ENCODE measurements around the gene RTBDN. TPM values are rescaled to one million over a fixed set of nuclear protein-coding genes. Genes with fewer than 3 reads are reported as not detected.
"Not testable (repeated sequence)": the region's sequence is repeated elsewhere in the genome, so short reads cannot be mapped to it uniquely, and the experiment has no call there.

The RTBDN gene
- total and polyA plus RNA-seq, 2 experiments from 2014 or later, result not detected

- H3F3A ChIP-seq (ENCODE audit: insufficient read depth), result no peaks in the 10 kb centered on the region
- in situ Hi-C loops (cut with MboI), result no loop called here
- WGBS, 2 experiments (ENCODE audit: low coverage in 1 of 2, low lambda C conversion rate in 2 of 2, missing lambda C conversion rate in 2 of 2), result 87 to 90% methylated on average over 32 to 35 of the region's 35 CpGs
- H3K9me2 ChIP-seq (ENCODE audit: insufficient read depth), result no peaks in the 10 kb centered on the region
- H3K79me2 ChIP-seq (ENCODE audit: insufficient read depth), result no peaks in the 10 kb centered on the region
- H2AFZ ChIP-seq, result no peak overlapping the region
- H3K9ac ChIP-seq, result no peak overlapping the region
- TF ChIP-seq EZH2 (IDR thresholded peaks at IDR 0.05; ENCODE audit: insufficient read depth, poor library complexity, severe bottlenecking) (no peak), EZH2phosphoT487 (IDR thresholded peaks at IDR 0.05; ENCODE audit: insufficient read depth, low read depth) (no peak)
- H3K27ac ChIP-seq, result no peak overlapping the region
- no peak overlapping the region for H3K4me3 ChIP-seq
- no peaks in the 10 kb centered on the region for H3K36me3 ChIP-seq (ENCODE audit: low read depth)
- no peak for DNase-seq
- no peaks in the 10 kb centered on the region for H3K4me1 ChIP-seq (ENCODE audit: insufficient read depth)
- H3K27me3 ChIP-seq (replicated peaks; ENCODE audit: insufficient read depth), result no peaks in the 10 kb centered on the region
- no peaks in the 10 kb centered on the region for H3K9me3 ChIP-seq (ENCODE audit: low read depth)
- no peak overlapping the region for H3K4me2 ChIP-seq (ENCODE audit: unreplicated experiment)
- no peaks in the 10 kb centered on the region for H4K20me1 ChIP-seq (ENCODE audit: insufficient read depth)
Measured at GRCh38 chr19:12858041-12858928, 23.9 kb upstream of the RTBDN start.

DNA sequence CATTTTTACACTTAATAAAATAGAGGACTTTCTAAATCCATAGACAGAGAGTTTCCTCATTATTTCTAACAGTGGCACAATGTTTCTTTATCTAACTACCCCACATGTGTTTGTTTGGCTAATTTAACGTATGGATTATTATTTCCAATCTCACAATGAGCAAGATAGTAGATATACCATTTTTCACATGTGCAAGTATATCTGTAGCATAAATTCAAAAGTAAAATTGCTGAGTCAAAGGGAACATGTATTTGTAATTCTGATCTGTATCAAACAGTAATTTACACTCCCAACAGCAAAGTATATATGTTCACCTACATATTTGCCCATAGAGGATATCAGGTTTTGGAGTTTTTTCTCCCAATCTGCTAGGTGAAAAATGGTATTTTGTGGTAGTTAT is 22.3 kb upstream of the RTBDN start:
- Histone ChIP-seq H3K9ac (no peak overlapping the region), H3K9me2 (ENCODE audit: insufficient read depth) (no peaks in the 10 kb centered on the region), H3K4me2 (ENCODE audit: unreplicated experiment) (no peak overlapping the region), H3K27ac (no peak overlapping the region), H3K27me3 (replicated peaks; ENCODE audit: insufficient read depth) (no peaks in the 10 kb centered on the region), H3F3A (ENCODE audit: insufficient read depth) (no peaks in the 10 kb centered on the region), H3K4me3 (no peak overlapping the region), H3K79me2 (ENCODE audit: insufficient read depth) (no peaks in the 10 kb centered on the region), H3K9me3 (ENCODE audit: low read depth) (no peaks in the 10 kb centered on the region), H2AFZ (no peak overlapping the region), H3K4me1 (ENCODE audit: insufficient read depth) (no peaks in the 10 kb centered on the region), H4K20me1 (ENCODE audit: insufficient read depth) (no peaks in the 10 kb centered on the region), H3K36me3 (ENCODE audit: low read depth) (no peaks in the 10 kb centered on the region)
- in situ Hi-C loops (cut with MboI), result no loop called here
- no peak for DNase-seq
- WGBS, 2 experiments (ENCODE audit: low coverage in 1 of 2, low lambda C conversion rate in 2 of 2, missing lambda C conversion rate in 2 of 2), result 55 to 56% methylated on average over 1 of the region's 1 CpG
- no peak for TF ChIP-seq EZH2phosphoT487 (IDR thresholded peaks at IDR 0.05; ENCODE audit: insufficient read depth, low read depth)
- no peak for TF ChIP-seq EZH2 (IDR thresholded peaks at IDR 0.05; ENCODE audit: insufficient read depth, poor library complexity, severe bottlenecking)

DNA sequence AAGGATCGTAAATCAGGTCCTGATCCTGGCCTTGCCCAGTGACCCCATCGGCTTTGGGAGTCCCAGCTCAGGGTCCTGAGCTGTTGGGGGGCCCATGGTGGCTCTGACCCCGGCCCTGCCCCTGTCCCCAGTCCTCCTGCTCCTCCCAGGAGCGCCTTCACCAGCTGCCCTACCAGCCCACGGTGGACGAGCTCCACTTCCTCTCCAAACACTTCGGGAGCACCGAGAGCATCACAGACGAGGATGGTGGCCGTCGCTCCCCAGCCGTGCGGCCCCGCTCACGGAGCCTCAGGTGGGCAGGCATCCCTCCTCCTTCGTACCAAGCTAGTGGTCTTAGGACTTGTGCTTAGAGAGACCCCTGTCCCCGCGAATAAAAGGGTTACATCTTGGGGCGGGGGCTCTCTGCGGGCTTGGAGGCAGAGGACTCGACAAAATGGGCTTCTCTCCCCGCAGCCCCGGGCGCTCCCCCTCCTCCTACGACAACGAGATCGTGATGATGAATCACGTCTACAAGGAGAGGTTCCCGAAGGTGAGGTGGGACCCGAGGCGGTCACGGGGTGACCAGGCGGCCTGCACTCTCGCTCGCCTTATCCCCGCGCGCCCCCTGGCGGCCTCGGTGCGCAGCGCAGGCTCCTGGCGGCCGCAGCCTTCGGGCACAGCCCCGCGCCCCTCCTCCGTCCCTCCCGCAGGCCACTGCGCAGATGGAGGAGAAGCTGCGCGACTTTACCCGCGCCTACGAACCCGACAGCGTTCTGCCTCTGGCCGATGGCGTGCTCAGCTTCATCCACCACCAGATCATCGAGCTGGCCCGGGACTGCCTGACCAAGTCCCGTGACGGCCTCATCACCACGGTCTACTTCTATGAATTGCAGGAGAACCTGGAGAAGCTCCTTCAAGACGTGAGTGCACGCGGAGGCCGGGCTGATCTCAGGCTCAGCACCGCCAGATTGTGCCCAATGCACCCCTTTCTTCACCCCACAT is 13.1 kb upstream of the RTBDN start:
- peak; percentile 87 for DNase-seq
- Histone ChIP-seq H3K4me1 (ENCODE audit: insufficient read depth) (no peaks in the 10 kb centered on the region), H3K27ac (no peak overlapping the region), H3F3A (ENCODE audit: insufficient read depth) (no peaks in the 10 kb centered on the region), H3K27me3 (replicated peaks; ENCODE audit: insufficient read depth) (no peaks in the 10 kb centered on the region), H3K79me2 (ENCODE audit: insufficient read depth) (no peaks in the 10 kb centered on the region), H3K9me2 (ENCODE audit: insufficient read depth) (no peaks in the 10 kb centered on the region), H2AFZ (peak overlapping the region; percentile 73), H3K9me3 (ENCODE audit: low read depth) (no peaks in the 10 kb centered on the region), H4K20me1 (ENCODE audit: insufficient read depth) (no peaks in the 10 kb centered on the region), H3K4me3 (peak overlapping the region; percentile 59), H3K36me3 (ENCODE audit: low read depth) (no peaks in the 10 kb centered on the region), H3K9ac (peak overlapping the region; percentile 29; the same call in 1 of the 2 replicates), H3K4me2 (ENCODE audit: unreplicated experiment) (peak overlapping the region; percentile 77)
- no peak for TF ChIP-seq EZH2phosphoT487 (IDR thresholded peaks at IDR 0.05; ENCODE audit: insufficient read depth, low read depth)
- 10% methylated on average over 69 of the region's 69 CpGs for WGBS, 2 experiments (ENCODE audit: low coverage in 1 of 2, low lambda C conversion rate in 2 of 2, missing lambda C conversion rate in 2 of 2)
- in situ Hi-C loops (cut with MboI), result no loop called here

DNA sequence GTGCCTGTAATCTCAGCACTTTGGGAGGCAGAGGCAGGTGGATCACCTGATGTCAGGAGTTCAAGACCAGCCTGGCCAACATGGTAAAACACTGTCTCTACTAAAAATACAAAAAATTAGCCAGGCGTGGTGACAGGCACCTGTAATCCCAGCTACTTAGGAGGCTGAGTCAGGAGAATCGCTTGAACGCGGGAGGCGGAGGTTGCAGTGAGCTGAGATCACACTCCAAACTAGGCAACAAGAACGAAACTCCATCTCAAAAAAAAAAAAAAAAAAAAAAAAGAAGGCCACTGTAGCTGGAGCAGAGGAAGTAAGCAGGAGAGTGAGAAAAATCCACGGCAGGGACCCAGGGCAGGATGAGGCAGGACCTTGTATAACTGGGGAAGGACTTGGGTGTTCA is 12.2 kb upstream of the RTBDN start:
- H3K9me2 ChIP-seq (ENCODE audit: insufficient read depth); H3K4me3 ChIP-seq; in situ Hi-C loops (cut with MboI); DNase-seq; H3K27me3 ChIP-seq (replicated peaks; ENCODE audit: insufficient read depth); H3K36me3 ChIP-seq (ENCODE audit: low read depth); H2AFZ ChIP-seq; H3K9me3 ChIP-seq (ENCODE audit: low read depth); H3F3A ChIP-seq (ENCODE audit: insufficient read depth); H3K9ac ChIP-seq; H3K4me2 ChIP-seq (ENCODE audit: unreplicated experiment); H3K79me2 ChIP-seq (ENCODE audit: insufficient read depth); H3K27ac ChIP-seq; H4K20me1 ChIP-seq (ENCODE audit: insufficient read depth); H3K4me1 ChIP-seq (ENCODE audit: insufficient read depth): not testable (repeated sequence)
- 63 to 67% methylated on average over 7 of the region's 7 CpGs for WGBS, 2 experiments (ENCODE audit: low coverage in 1 of 2, low lambda C conversion rate in 2 of 2, missing lambda C conversion rate in 2 of 2)
